Activated naive CD4-positive, alpha-beta T cell treated with Interleukin-2 at 50 U/mL for 16 hours (primary cell): ENCODE results near the gene C13orf46.

Experiments
- DNase-seq: peaks from one replicate; pipeline ENCODE4 v3.0.0-alpha.2; 2020

C13orf46 gene

DNA sequence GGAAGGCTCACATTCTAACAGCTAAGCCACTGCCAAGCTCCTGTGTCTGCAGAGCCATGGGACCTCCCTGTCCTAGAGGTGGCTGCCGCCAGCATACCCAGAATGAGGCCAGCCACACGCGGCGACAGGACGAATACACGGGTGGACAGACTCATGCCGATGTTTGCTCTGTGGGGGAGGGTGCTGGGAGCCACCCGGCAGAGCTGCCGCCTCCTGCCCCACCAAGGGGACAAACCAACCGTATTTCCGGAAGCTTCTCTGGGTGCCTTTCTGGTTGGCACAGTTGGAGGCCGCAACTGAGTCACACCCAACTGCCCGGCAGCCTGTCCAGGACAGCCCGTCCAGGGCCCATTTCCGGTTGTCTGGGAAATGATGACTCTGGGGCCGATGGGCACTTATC lies 20.3 kb downstream of the C13orf46 start:
- DNase-seq, result no peak

- no peak for DNase-seq
Observed at GRCh38 chr13:113952983-113953520, 20.8 kb downstream of the C13orf46 start.

DNA sequence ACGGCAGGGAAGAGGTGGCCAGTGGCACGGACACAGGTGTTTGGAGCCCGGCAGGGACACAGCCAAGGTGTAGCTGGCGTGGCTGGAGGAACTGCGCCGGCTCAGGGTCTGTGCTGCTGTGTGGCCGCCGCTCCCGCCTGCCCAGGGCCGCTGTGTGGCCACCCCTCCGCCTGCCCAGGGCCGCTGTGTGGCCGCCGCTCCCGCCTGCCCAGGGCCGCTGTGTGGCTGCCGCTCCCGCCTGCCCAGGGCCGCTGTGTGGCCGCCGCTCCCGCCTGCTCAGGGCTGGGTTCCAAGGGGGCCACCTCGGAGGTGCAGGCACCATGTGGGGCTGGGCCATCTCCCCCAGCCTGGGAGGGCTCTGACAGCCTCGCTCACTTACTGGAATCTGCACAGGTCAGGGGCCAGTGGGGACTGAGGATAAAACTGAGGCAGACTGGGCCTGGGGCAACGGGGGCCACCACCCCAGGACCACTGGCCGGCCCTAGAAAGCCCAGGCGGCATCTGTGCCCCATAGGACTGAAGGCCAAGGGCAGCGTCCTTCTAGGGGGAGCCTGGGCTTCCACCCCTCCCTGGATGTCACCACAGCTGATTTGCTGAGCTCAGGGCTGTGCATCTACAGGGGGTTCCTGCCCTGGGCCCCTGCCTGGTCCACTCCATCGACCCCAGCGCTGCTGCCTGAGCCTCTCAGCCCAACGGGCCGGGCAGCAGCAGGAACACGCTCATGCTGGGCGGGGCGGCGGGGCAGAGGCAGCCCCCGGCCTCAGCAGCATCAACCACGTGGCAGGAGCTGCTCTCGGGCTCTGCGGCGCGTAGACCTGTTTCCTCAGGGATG lies 21.5 kb downstream of the C13orf46 start:
- no peak for DNase-seq

GRCh38 chr13:113951246-113951999 lies 22.5 kb downstream of the C13orf46 start:
- DNase-seq, result peak; percentile 60

DNA sequence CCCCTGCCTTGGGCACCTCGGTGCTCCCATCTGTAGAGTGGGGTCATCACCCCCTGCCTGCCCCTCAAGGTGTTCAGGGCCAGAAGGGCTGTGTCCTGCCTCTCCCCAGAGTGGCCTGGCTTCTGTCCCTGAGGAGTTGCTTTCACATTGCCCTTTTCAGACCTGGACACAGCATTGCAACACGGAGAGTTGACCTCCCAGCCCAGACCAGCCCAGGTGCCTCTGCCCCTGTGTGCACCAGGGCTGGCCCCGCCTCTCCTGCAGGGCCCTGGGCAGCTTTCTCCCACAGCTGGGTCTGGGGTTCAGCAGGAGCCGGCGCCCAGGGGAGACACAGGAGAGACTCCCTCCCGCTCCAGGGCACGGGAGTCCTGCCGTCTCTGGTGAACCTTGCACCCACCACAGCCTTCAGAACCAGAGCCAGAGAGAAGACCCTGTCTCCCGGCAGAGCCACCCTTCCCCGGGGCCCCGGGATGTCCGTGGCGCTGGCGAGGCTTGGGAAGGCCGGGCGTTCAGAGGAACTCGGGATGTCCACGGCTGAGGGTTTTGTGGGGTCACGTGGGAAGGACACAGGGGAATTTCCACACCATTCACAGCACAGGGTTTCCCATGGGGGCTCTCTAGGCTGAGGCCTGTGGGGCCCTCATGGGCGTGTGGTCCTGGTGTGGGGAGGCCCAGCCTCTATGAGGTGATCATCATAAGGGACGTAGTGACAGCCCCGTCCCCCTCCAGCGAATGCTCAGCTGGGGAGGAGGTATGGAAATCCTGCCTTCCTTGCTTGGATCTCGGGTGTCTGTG lies 23.2 kb downstream of the C13orf46 start:
- no peak for DNase-seq

GRCh38 chr13:113949546-113949945 lies 24.3 kb downstream of the C13orf46 start:
- no peak for DNase-seq

DNA sequence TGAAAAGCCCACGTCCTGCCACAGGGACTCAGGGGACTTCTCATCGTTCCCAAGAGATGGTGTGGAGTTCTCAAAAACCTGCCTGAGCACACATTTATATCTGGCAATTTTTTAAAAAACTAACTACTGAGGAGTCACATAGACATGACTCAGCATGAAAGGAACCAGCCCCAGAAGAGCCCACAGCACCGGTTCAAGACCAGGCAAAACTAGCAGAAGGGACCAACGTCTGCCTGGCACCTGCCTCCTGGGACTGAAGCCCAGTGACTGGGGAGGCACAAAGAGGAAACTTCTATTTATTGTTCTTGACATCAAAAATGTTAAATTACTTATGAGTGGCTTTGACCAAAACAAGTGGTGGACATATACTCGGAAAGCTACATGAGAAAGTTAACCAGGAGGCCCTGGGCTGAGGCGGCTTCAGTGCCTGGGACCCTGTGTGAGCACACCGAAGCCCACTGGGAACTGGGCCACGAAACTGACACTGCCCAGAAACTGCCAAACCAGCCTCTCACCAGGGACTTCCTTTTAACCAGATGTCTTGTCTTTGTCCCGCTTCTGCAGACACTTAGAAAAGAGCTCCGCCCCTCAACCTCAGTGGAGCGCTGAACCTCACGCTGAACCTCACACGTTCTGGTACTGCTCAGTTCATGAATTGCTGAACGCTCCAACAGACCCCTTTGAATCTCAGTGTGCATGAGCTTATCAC lies 25.7 kb downstream of the C13orf46 start:
- DNase-seq, result no peak

GRCh38 chr13:113947311-113948033 lies 26.4 kb downstream of the C13orf46 start:
- DNase-seq, result no peak

DNA sequence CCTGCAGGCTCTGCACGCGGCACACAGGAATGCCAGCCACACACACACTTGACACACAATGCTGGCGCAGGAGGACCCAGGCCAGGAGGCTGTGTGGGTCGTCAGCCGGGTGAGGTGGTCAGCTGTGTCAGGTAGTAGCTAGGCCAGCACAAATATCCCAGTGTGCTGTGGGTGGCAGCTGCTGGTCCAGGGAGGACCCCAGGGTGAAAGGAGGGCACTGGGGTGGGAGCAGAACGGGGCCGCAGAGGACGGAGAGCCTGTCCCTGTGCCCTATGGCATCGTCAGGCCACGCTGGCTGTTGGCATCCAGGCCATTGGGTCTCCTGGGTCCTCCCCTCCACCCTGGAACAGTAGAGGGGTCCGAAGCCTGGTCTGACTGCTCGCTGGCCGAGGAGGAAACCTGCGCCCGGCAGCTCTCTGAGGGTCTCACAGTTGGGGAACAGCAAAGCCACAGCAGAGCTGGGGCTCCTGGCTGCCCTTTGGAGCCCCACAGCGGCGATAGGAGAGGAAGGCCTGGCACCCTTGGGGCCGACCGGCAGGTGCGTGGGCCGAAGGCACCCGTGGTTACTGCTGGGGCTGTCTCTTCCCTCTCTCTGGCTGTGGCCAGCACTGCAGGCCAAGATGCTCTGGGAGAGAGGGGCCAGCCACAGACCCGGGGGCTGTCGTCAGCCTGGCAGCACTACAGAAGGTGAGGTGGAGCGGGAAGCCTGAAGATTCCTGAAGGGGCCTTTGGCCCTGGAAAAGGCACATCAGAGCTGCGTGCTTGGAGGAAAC lies 27.3 kb downstream of the C13orf46 start:
- no peak for DNase-seq

- DNase-seq, result no peak
Observed at GRCh38 chr13:113945857-113946408, 27.9 kb downstream of the C13orf46 start.

DNA sequence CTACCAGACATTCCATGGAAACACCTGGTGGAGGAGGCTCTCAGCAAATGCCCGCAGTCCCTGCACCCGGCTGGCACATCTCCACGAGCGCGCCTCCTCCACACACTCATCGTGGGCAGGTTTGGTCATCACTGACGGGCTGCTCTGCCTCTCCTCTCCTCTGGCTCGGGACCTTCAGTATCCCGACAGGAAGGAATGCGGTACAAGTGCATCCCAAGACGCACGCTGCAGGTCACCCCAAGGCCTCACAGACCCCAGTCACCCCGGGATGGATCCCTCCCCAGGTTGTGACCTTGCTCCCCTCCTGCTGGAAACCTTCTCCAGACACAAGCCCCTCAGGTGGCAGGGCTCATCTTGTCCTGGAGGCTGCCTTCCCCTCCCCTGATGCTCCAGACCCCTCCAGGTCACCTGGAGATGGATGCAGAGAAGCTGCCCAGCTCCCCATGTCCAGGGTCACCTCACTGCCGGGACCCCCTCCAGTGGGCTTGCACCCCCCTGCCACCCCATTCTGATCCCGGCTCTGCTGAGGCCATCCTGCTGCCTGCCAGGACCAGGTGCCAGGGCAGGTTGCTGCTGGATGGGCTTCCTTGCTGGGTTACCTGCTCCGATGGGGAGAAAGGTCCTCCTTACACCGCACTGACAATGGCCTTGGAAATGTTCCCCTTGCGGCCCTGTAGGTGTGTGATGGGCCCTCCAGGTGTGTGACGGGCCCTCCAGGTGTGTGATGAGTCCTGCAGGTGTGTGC lies 29.9 kb downstream of the C13orf46 start:
- no peak for DNase-seq

DNA sequence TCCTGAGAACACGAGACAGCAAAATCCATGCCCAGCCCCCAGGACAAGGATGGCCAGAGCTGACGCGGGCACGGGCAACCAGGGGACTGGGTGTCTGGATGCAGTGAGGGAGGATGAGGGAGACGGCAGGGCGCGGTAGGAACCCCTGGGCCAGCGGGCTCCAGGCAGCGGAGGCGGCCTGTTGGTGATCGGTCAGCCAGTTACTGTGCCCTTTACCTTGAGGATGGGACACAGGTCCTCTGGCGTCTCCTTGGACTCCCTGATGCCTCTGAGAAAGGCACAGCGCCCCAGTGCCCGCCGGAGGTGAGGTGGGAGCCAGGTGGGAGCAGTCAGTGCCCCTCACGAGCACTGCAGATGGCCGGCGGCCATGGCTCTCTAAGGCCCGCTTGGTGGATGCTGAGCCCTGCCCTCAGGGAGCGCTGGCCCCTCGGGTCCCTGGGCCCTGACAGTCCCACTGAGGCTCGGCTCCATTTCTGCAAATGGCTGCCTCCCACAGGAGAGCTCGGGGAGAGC lies 31.2 kb downstream of the C13orf46 start:
- DNase-seq, result no peak

GRCh38 chr13:113941571-113942191 lies 32.2 kb downstream of the C13orf46 start:
- no peak for DNase-seq

GRCh38 chr13:113939944-113940297 lies 34.0 kb downstream of the C13orf46 start:
- no peak for DNase-seq

DNA sequence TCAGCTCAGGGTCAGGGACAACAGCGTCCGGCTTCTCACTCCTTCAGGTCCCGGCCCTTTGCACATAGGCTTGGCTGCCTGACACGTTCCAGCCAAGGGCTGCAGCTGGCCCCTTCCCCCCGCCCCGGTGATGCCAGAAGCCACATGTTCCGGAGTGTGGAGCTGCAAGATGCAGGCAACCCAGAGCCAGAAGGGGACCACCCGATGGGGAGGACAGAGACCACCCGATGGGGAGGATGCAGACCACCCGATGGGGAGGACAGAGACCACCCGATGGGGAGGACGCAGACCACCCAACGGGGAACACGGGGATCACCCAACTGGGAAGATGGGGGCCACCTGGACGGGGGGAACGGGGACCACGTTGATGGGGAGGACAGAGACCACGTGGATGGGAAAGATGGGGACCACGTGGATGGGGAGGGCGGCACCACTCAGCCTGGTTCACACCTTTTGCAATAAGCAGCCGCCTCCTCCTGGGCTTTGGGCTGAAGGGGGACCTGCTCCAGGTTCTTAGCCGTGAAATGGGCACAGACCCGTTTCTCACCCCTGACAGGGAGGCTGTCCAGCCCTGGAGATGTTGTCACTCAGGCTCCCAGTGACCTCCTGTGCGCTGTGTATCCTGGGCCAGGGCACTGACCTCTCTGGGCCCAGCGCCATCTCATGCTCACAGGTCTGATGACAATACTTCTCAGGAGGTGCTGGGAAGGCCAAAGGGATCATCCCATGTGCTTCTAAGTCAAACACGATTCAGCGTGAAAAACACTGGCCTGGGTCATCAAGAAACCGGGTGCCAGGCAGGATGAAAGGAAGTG lies 34.5 kb downstream of the C13orf46 start:
- no peak for DNase-seq

- no peak for DNase-seq
Observed at GRCh38 chr13:113938716-113939115, 35.2 kb downstream of the C13orf46 start.

DNA sequence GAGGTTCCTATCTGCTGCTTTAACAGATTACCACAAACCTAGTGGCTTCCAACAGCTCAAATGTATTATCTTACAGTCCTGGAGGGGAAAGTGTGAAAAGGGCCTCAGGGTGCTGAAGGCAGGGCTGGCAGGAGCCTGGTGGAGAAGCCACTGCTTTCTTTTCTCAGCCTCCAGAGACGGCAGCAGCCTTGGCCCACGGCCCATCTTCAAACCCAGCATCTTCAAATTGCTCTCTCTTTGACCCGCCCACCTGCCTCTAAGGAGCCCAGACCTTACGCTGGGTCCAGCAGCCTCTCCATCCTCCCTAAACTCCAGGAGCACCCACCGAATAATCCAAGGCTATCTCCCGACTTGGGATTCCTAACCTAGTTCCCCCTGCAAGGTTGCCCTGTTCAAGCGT lies 35.6 kb downstream of the C13orf46 start:
- no peak for DNase-seq

GRCh38 chr13:113937527-113938180 lies 36.2 kb downstream of the C13orf46 start:
- no peak for DNase-seq
